OCI-LY1 (cell line): ENCODE measurements around the gene CDC42BPB.

ENCODE experiments used
- H2AFZ ChIP-seq: fragments of 200-600 bp; sonication (generic), shearing (Covaris generic); 2 replicates; pipeline ENCODE4 v1.6.0; 2014; ENCODE audit warnings: antibody characterized with exemption, mild to moderate bottlenecking, low read length
- H3F3A ChIP-seq: fragments of 200-600 bp; sonication (generic), shearing (Covaris generic); 2 replicates; pipeline ENCODE4 v1.6.0; 2014; ENCODE audit warnings: mild to moderate bottlenecking, antibody characterized with exemption, low read length, moderate library complexity; ENCODE audit not compliant: insufficient read depth
- H3K27ac ChIP-seq: fragments of 200-600 bp; sonication (generic); 2 replicates; pipeline ENCODE4 v1.5.1; 2014; ENCODE audit warnings: low read length, mixed run types, mild to moderate bottlenecking, low read depth; ENCODE audit not compliant: poor library complexity, severe bottlenecking
- H3K27me3 ChIP-seq: fragments of 200-600 bp; sonication (generic); 2 replicates; pipeline ENCODE4 v1.6.0; 2014; ENCODE audit warnings: antibody characterized with exemption, mild to moderate bottlenecking, low read length, moderate library complexity; ENCODE audit not compliant: insufficient read depth
- H3K36me3 ChIP-seq: fragments of 200-600 bp; sonication (generic); 2 replicates; pipeline ENCODE4 v1.6.1; 2014; ENCODE audit warnings: mild to moderate bottlenecking, antibody characterized with exemption, low read length, moderate library complexity, mixed read lengths; ENCODE audit not compliant: insufficient read depth
- H3K4me1 ChIP-seq: fragments of 200-600 bp; sonication (generic); 2 replicates; pipeline ENCODE4 v1.5.1; 2014; ENCODE audit warnings: mild to moderate bottlenecking, low read length, moderate library complexity; ENCODE audit not compliant: insufficient read depth, severe bottlenecking
- H3K4me2 ChIP-seq: fragments of 200-600 bp; sonication (generic), shearing (Covaris generic); 2 replicates; pipeline ENCODE4 v1.6.1; 2014; ENCODE audit warnings: low read length
- H3K4me3 ChIP-seq: fragments of 200-600 bp; sonication (generic); 2 replicates; pipeline ENCODE4 v1.5.1; 2014; ENCODE audit warnings: low read length, low read depth, mild to moderate bottlenecking, mixed read lengths; ENCODE audit not compliant: poor library complexity, severe bottlenecking
- H3K79me2 ChIP-seq: fragments of 200-600 bp; shearing (Covaris generic); 2 replicates; pipeline ENCODE4 v1.6.1; 2016; ENCODE audit warnings: mixed run types, low read length, mixed read lengths; ENCODE audit not compliant: insufficient read depth
- H3K9ac ChIP-seq: fragments of 200-600 bp; sonication (generic), shearing (Covaris generic); 2 replicates; pipeline ENCODE4 v1.6.1; 2014; ENCODE audit warnings: mild to moderate bottlenecking, low read length, mixed read lengths
- H3K9me2 ChIP-seq: fragments of 200-600 bp; sonication (generic), shearing (Covaris generic); 2 replicates; pipeline ENCODE4 v1.6.1; 2014; ENCODE audit warnings: low read depth, mild to moderate bottlenecking, low read length, mixed read lengths
- H3K9me3 ChIP-seq: fragments of 200-600 bp; shearing (Covaris generic); 2 replicates; pipeline ENCODE4 v1.6.1; 2014; ENCODE audit warnings: low read length, mixed read lengths
- H4K20me1 ChIP-seq: fragments of 200-600 bp; sonication (generic), shearing (Covaris generic); 2 replicates; pipeline ENCODE4 v1.6.0; 2016; ENCODE audit warnings: mild to moderate bottlenecking, low read length; ENCODE audit not compliant: insufficient read depth
- CTCF ChIP-seq: fragments of 200-600 bp; sonication (generic), shearing (Covaris generic); IDR thresholded peaks from 2 replicates; pipeline ENCODE4 v1.5.1; 2017; ENCODE audit warnings: mild to moderate bottlenecking, antibody characterized with exemption, low read length, moderate library complexity, mixed read lengths
- EZH2 ChIP-seq: fragments of 200-600 bp; sonication (generic), shearing (Covaris generic); IDR thresholded peaks from 2 replicates; pipeline ENCODE4 v1.8.0; 2017; ENCODE audit warnings: borderline replicate concordance, mixed run types, mild to moderate bottlenecking, antibody characterized with exemption, low read length, moderate library complexity, mixed read lengths

The CDC42BPB gene

GRCh38 chr14:102955636-102956408 lies 101.5 kb downstream of the CDC42BPB start:
- no peaks in the 10 kb centered on the region for H3F3A ChIP-seq
- no peaks in the 10 kb centered on the region for H3K27me3 ChIP-seq
- no peak overlapping the region for H3K9ac ChIP-seq
- H3K4me1 ChIP-seq, result peaks cover 55% of the 10 kb centered on the region
- no peak overlapping the region for H2AFZ ChIP-seq
- no peaks in the 10 kb centered on the region for H4K20me1 ChIP-seq
- H3K4me3 ChIP-seq, result no peak overlapping the region
- H3K36me3 ChIP-seq, result no peaks in the 10 kb centered on the region
- no peak for TF ChIP-seq EZH2
- no peak for TF ChIP-seq CTCF
- no peaks in the 10 kb centered on the region for H3K9me3 ChIP-seq
- no peaks in the 10 kb centered on the region for H3K79me2 ChIP-seq
- no peaks in the 10 kb centered on the region for H3K9me2 ChIP-seq
- H3K27ac ChIP-seq, result peak overlapping the region; percentile 97
- H3K4me2 ChIP-seq, result no peak overlapping the region

GRCh38 chr14:102954081-102954789 lies 103.1 kb downstream of the CDC42BPB start:
- Histone ChIP-seq H3K4me1 (peaks cover 66% of the 10 kb centered on the region), H3K36me3 (no peaks in the 10 kb centered on the region; the same call in 1 of the 2 replicates)

GRCh38 chr14:102953100-102953499 lies 104.2 kb downstream of the CDC42BPB start:
- no peaks in the 10 kb centered on the region for H3K9me3 ChIP-seq
- H3K27me3 ChIP-seq, result no peaks in the 10 kb centered on the region
- H3K4me1 ChIP-seq, result peaks cover 73% of the 10 kb centered on the region
- H4K20me1 ChIP-seq, result no peaks in the 10 kb centered on the region
- no peaks in the 10 kb centered on the region for H3K79me2 ChIP-seq
- no peak overlapping the region for H3K4me3 ChIP-seq
- H3K4me2 ChIP-seq, result peak overlapping the region; percentile 38
- H3K27ac ChIP-seq, result peak overlapping the region; percentile 97
- H3K36me3 ChIP-seq, result no peaks in the 10 kb centered on the region; the same call in 1 of the 2 replicates
- H3K9me2 ChIP-seq, result no peaks in the 10 kb centered on the region
- H3K9ac ChIP-seq, result peak overlapping the region; percentile 35
- no peaks in the 10 kb centered on the region for H3F3A ChIP-seq
- TF ChIP-seq CTCF, result no peak
- TF ChIP-seq EZH2, result no peak
- no peak overlapping the region for H2AFZ ChIP-seq

More at GRCh38 chr14:102954081-102954789, 103.1 kb downstream of the CDC42BPB start:
- H3K79me2 ChIP-seq, result no peaks in the 10 kb centered on the region
- peak overlapping the region; percentile 3; the same call in 1 of the 2 replicates for H3K4me2 ChIP-seq
- H3F3A ChIP-seq, result no peaks in the 10 kb centered on the region
- TF ChIP-seq EZH2 (no peak), CTCF (no peak)
- no peak overlapping the region for H2AFZ ChIP-seq
- H4K20me1 ChIP-seq, result no peaks in the 10 kb centered on the region
- H3K9ac ChIP-seq, result no peak overlapping the region; the same call in 1 of the 2 replicates
- peak overlapping the region; percentile 97 for H3K27ac ChIP-seq
- H3K27me3 ChIP-seq, result no peaks in the 10 kb centered on the region
- no peaks in the 10 kb centered on the region for H3K9me2 ChIP-seq
- no peaks in the 10 kb centered on the region for H3K9me3 ChIP-seq
- H3K4me3 ChIP-seq, result no peak overlapping the region
